SU-DHL-6 (cell line): Measurements from ENCODE around the gene C19orf44.

Source experiments
- H2AFZ ChIP-seq: fragments of 200-600 bp; sonication (generic); 2 replicates; pipeline ENCODE4 v1.6.1; 2014; ENCODE audit warnings: low read depth, mild to moderate bottlenecking, moderate library complexity, mixed read lengths, antibody characterized with exemption, low read length; ENCODE audit not compliant: severe bottlenecking
- H3F3A ChIP-seq: fragments of 200-600 bp; shearing (Covaris generic); 2 replicates; pipeline ENCODE4 v1.6.0; 2016; ENCODE audit warnings: antibody characterized with exemption, mild to moderate bottlenecking; ENCODE audit not compliant: insufficient read depth
- H3K27ac ChIP-seq: fragments of 200-600 bp; sonication (generic); 2 replicates; pipeline ENCODE4 v1.5.1; 2016; ENCODE audit warnings: low read depth, mild to moderate bottlenecking, low read length, moderate library complexity, mixed read lengths
- H3K27me3 ChIP-seq: fragments of 200-600 bp; sonication (generic), shearing (Covaris generic); 2 replicates; pipeline ENCODE4 v1.6.0; 2014; ENCODE audit warnings: mild to moderate bottlenecking, low read length
- H3K36me3 ChIP-seq: fragments of 200-600 bp; sonication (generic); 2 replicates; pipeline ENCODE4 v1.6.1; 2014; ENCODE audit warnings: mild to moderate bottlenecking, low read length, mixed read lengths
- H3K4me2 ChIP-seq: fragments of 300-600, 200-600 bp; shearing (Covaris generic), sonication (generic); 2 replicates; pipeline ENCODE4 v1.6.0; 2014; ENCODE audit warnings: low read length, low read depth, mild to moderate bottlenecking; ENCODE audit not compliant: poor library complexity, severe bottlenecking
- H3K4me3 ChIP-seq: fragments of 200-600 bp; sonication (generic); 2 replicates; pipeline ENCODE4 v1.5.1; 2014; ENCODE audit warnings: antibody characterized with exemption, low read length, mild to moderate bottlenecking, mixed read lengths; ENCODE audit not compliant: insufficient read depth, poor library complexity, severe bottlenecking
- H3K79me2 ChIP-seq: fragments of 200-600 bp; sonication (generic); 2 replicates; pipeline ENCODE4 v1.6.1; 2014; ENCODE audit warnings: mild to moderate bottlenecking, low read length, moderate library complexity; ENCODE audit not compliant: insufficient read depth
- H3K9ac ChIP-seq: fragments of 200-600 bp; sonication (generic); 2 replicates; pipeline ENCODE4 v1.7.0; 2014; ENCODE audit warnings: mild to moderate bottlenecking, low read length
- H3K9me2 ChIP-seq: fragments of 200-600 bp; sonication (generic); replicated peaks from 2 replicates; pipeline ENCODE4 v1.6.1; 2014; ENCODE audit warnings: low read length; ENCODE audit not compliant: insufficient read depth
- H3K9me3 ChIP-seq: fragments of 200-600 bp; sonication (generic); 2 replicates; pipeline ENCODE4 v1.6.1; 2014; ENCODE audit warnings: low read length, mixed read lengths; ENCODE audit not compliant: insufficient read depth
- H4K20me1 ChIP-seq: fragments of 200-600 bp; sonication (generic); 2 replicates; pipeline ENCODE4 v1.6.1; 2014; ENCODE audit warnings: low read depth, mild to moderate bottlenecking, antibody characterized with exemption, low read length, moderate library complexity, mixed read lengths
- EZH2phosphoT487 ChIP-seq: fragments of 200-600 bp; sonication (generic), shearing (Covaris generic); conservative IDR thresholded peaks from 2 replicates; pipeline ENCODE4 v1.6.1; 2018; ENCODE audit warnings: mild to moderate bottlenecking, antibody characterized with exemption, low read length, moderate library complexity, mixed read lengths
- TF ChIP-seq, protein P1 (sequence below): fragments of 200-600 bp; sonication (generic); IDR thresholded peaks from one replicate; pipeline ENCODE4 v1.5.1; 2017; ENCODE audit warnings: antibody characterized with exemption, mild to moderate bottlenecking, low read length, moderate library complexity; ENCODE audit not compliant: insufficient read depth, poor library complexity, severe bottlenecking

The C19orf44 gene

DNA sequence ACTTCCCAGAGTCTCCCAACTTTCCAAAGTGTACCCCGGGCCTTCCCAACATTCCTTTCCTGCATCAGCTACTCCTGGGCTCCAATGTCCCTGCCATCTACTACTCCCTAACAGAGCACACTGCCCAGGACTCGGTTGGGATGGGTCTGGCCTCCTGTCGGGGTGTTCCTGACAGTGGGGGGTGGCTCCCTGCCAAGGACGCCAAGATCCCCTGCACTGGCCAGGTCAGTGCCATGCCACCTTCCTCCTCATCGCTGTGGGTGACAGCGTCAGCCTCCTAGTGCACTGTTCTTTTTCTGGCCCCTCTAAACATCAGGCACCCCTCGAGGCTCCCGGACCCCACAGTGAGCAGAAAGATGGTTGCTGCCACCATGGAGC, 38.3 kb upstream of the C19orf44 start:
- Histone ChIP-seq H3K9ac (peak overlapping the region; percentile 51), H3F3A (peaks cover 26% of the 10 kb centered on the region), H4K20me1 (no peaks in the 10 kb centered on the region), H3K27ac (peak overlapping the region; percentile 75), H3K79me2 (peaks cover 100% of the 10 kb centered on the region), H3K36me3 (no peaks in the 10 kb centered on the region), H3K4me2 (peak overlapping the region; percentile 74), H3K27me3 (no peaks in the 10 kb centered on the region), H3K4me3 (peak overlapping the region; percentile 9), H3K9me2 (no peaks in the 10 kb centered on the region), H2AFZ (no peak overlapping the region), H3K9me3 (no peaks in the 10 kb centered on the region)
- TF ChIP-seq, protein P1, sequence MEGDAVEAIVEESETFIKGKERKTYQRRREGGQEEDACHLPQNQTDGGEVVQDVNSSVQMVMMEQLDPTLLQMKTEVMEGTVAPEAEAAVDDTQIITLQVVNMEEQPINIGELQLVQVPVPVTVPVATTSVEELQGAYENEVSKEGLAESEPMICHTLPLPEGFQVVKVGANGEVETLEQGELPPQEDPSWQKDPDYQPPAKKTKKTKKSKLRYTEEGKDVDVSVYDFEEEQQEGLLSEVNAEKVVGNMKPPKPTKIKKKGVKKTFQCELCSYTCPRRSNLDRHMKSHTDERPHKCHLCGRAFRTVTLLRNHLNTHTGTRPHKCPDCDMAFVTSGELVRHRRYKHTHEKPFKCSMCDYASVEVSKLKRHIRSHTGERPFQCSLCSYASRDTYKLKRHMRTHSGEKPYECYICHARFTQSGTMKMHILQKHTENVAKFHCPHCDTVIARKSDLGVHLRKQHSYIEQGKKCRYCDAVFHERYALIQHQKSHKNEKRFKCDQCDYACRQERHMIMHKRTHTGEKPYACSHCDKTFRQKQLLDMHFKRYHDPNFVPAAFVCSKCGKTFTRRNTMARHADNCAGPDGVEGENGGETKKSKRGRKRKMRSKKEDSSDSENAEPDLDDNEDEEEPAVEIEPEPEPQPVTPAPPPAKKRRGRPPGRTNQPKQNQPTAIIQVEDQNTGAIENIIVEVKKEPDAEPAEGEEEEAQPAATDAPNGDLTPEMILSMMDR: no peak
- TF ChIP-seq EZH2phosphoT487: no peak

DNA sequence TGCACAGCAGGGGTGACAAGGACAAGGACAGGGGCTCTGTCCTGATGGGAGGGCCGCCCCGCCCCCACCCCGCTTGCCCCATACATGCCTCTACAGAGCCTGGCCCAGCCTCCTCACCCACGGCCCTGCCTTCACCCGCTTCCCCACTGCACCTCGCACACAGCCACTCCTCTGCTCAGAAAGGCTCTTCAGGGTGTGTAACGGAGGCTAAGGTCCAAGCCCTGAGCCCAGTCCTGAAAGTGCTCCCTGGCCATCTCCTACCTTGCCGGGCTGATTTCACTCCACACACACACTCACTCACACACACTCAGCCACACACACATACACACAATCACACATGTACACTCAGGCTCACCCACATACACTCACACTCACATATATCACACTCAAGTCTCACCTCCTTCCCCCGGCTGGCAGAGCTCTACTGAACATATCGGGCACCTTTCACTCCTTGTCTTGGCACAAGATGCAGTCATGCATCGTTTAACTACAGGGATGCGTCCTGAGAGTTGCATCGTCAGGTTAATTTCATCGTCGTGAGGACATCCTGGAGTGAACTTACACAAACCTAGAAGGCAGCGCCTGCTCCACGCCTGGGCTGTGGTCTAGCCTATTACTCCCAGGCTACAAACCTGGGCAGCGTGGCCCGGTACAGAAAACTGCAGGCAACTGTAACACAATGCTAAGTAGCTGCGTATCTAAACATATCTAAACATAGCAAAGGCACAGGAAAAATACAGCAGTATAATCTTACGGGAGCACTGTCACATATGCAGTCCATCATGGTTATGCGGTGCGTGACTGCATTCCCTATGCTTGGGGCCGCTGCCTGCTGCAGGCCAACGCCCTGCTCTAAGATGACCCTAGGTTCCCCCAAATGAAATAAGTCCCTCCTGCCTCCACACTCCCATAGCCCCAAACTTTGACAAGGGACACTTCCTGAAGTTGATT, 37.5 kb upstream of the C19orf44 start:
- H3K9ac ChIP-seq: peak overlapping the region; percentile 51
- H3K27ac ChIP-seq: peak overlapping the region; percentile 75
- H3K79me2 ChIP-seq: peaks cover 100% of the 10 kb centered on the region
- no peaks in the 10 kb centered on the region for H4K20me1 ChIP-seq
- H3K27me3 ChIP-seq: no peaks in the 10 kb centered on the region
- no peak overlapping the region for H2AFZ ChIP-seq
- H3K4me3 ChIP-seq: peak overlapping the region; percentile 9
- H3K36me3 ChIP-seq: no peaks in the 10 kb centered on the region
- H3K9me3 ChIP-seq: no peaks in the 10 kb centered on the region
- peak overlapping the region; percentile 74 for H3K4me2 ChIP-seq
- H3F3A ChIP-seq: peaks cover 26% of the 10 kb centered on the region
- TF ChIP-seq EZH2phosphoT487: no peak
- TF ChIP-seq, protein P1: no peak
- H3K9me2 ChIP-seq: no peaks in the 10 kb centered on the region

DNA sequence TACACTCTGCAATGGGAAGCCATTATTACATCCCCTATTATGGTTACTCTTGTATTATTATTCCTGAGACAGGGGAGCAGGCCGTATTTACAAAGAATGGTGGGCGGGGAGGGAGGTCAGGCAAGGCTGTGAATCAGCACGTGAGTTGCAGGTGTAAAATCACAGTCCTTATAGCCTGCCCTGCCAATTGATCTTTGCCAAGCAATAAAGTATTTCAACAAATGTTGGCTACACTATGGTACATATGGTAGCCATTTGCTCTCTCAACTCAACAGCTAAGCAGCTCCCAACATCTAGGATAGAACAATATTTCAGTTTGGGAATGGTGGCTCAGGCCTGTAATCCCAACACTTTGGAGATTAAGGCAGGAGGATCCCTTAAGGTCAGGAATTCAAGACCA, 36.5 kb upstream of the C19orf44 start:
- peak overlapping the region; percentile 51 for H3K9ac ChIP-seq
- no peak overlapping the region for H3K4me3 ChIP-seq
- TF ChIP-seq, protein P1: no peak
- TF ChIP-seq EZH2phosphoT487: no peak

More for the DNA sequence above, 36.5 kb upstream of the C19orf44 start:
- peak overlapping the region; percentile 74 for H3K4me2 ChIP-seq
- no peak overlapping the region for H2AFZ ChIP-seq
- H3K9me3 ChIP-seq: no peaks in the 10 kb centered on the region
- peak overlapping the region; percentile 75 for H3K27ac ChIP-seq
- no peaks in the 10 kb centered on the region for H4K20me1 ChIP-seq
- no peaks in the 10 kb centered on the region for H3K27me3 ChIP-seq
- H3K36me3 ChIP-seq: no peaks in the 10 kb centered on the region
- H3F3A ChIP-seq: peaks cover 21% of the 10 kb centered on the region; the same call in 1 of the 2 replicates
- H3K9me2 ChIP-seq: no peaks in the 10 kb centered on the region
- peaks cover 100% of the 10 kb centered on the region for H3K79me2 ChIP-seq
